HepG2 (cell line): Measurements from ENCODE around the gene CDK8. TPM values are rescaled to one million over a fixed set of nuclear protein-coding genes. Genes with fewer than 3 reads are reported as not detected.

Source experiments
- ARID5B ChIP-seq: IDR thresholded peaks from 2 replicates; pipeline ENCODE4 v1.4.0; 2020; ENCODE audit warnings: mild to moderate bottlenecking, missing genetic modification reagents
- CAMTA2 ChIP-seq: sonication (generic); formaldehyde crosslinking; IDR thresholded peaks from 2 replicates; pipeline ENCODE4 v1.4.0; 2020; ENCODE audit warnings: mild to moderate bottlenecking, missing genetic modification reagents, borderline replicate concordance
- E2F2 ChIP-seq: sonication (generic); formaldehyde crosslinking; IDR thresholded peaks from 2 replicates; pipeline ENCODE4 v1.4.0; 2020; ENCODE audit warnings: missing genetic modification reagents, borderline replicate concordance
- GABPA ChIP-seq, 2 experiments: IDR thresholded peaks; 2 replicates each; pipeline ENCODE4 v1.6.1; 2011 to 2016; ENCODE audit warnings: low read depth in 2 of 2, low read length in 1 of 2, missing biosample characterization in 1 of 2, missing genetic modification characterization in 1 of 2
- MTF1 ChIP-seq: sonication (generic); formaldehyde crosslinking; IDR thresholded peaks from 2 replicates; pipeline ENCODE4 v1.5.0; 2020; ENCODE audit warnings: missing genetic modification reagents
- MYC ChIP-seq: sonication (generic); formaldehyde crosslinking; IDR thresholded peaks from 2 replicates; pipeline ENCODE4 v1.9.0; 2021; ENCODE audit warnings: missing genetic modification reagents, borderline replicate concordance
- POLR2G ChIP-seq: fragments of 200-400 bp; formaldehyde crosslinking; IDR thresholded peaks from 2 replicates; pipeline ENCODE4 v1.6.1; 2018; ENCODE audit warnings: mild to moderate bottlenecking, low read depth, low read length, moderate library complexity
- TOE1 ChIP-seq: sonication (generic); formaldehyde crosslinking; IDR thresholded peaks from 2 replicates; pipeline ENCODE4 v1.4.0; 2020; ENCODE audit warnings: mild to moderate bottlenecking, missing genetic modification reagents
- ZMAT3 ChIP-seq: sonication (generic); formaldehyde crosslinking; conservative IDR thresholded peaks from 2 replicates; pipeline ENCODE4 v1.7.0; 2021; ENCODE audit warnings: missing genetic modification reagents
- ZNF280D ChIP-seq: sonication (generic); formaldehyde crosslinking; IDR thresholded peaks from 2 replicates; pipeline ENCODE4 v1.5.1; 2020; ENCODE audit warnings: mild to moderate bottlenecking, missing genetic modification reagents
- ZNF749 ChIP-seq: sonication (generic); formaldehyde crosslinking; IDR thresholded peaks from 2 replicates; pipeline ENCODE4 v1.8.0; 2022; ENCODE audit warnings: mild to moderate bottlenecking, missing genetic modification reagents, moderate library complexity, borderline replicate concordance
- polyA plus RNA-seq, 8 experiments: library from polyadenylated mRNA; depleted of rRNA in 3 of 8; stranded (reverse) in 7 of 8; unstranded in 1 of 8; fragments of >200 nt; fragmentation: Illumina TruSeq in 4 of 8; extraction: Trizol in 4 of 8; gene quantifications; 2 replicates each; pipeline versions ENCODE4 v1.2.1 to v1.2.3, GENCODE V29; 2011 to 2016; ENCODE audit warnings: low read depth in 4 of 8, missing spikeins in 1 of 8, mixed read lengths in 1 of 8; ENCODE audit not compliant: insufficient read depth in 1 of 8
- total RNA-seq, 5 experiments: library from RNA; depleted of rRNA; stranded (reverse); fragments of >200 nt; fragmentation: Illumina TruSeq; extraction: Trizol; gene quantifications; 2 replicates each; pipeline ENCODE4 v1.2.3, GENCODE V29; 2016; ENCODE audit warnings: low read depth in 1 of 5
- TF ChIP-seq, protein P1 (sequence below): sonication (generic); formaldehyde crosslinking; IDR thresholded peaks from 2 replicates; pipeline ENCODE4 v1.4.0; 2020; ENCODE audit warnings: missing genetic modification reagents, mild to moderate bottlenecking, borderline replicate concordance
- TF ChIP-seq, protein P2 (sequence below): sonication (generic); formaldehyde crosslinking; IDR thresholded peaks from 2 replicates; pipeline ENCODE4 v1.4.0; 2020; ENCODE audit warnings: mild to moderate bottlenecking, missing genetic modification reagents

Gene CDK8
- total and polyA plus RNA-seq, 2 of the 13 experiments (the other 11 are each of a cell fraction or from before 2014, with no cell fraction given) = 15.8 to 16.4 TPM

GRCh38 chr13:26221721-26222519 lies 32.0 kb upstream of the CDK8 start, which contains the start of gene RNF6 (continued):
- TF ChIP-seq, protein P1, sequence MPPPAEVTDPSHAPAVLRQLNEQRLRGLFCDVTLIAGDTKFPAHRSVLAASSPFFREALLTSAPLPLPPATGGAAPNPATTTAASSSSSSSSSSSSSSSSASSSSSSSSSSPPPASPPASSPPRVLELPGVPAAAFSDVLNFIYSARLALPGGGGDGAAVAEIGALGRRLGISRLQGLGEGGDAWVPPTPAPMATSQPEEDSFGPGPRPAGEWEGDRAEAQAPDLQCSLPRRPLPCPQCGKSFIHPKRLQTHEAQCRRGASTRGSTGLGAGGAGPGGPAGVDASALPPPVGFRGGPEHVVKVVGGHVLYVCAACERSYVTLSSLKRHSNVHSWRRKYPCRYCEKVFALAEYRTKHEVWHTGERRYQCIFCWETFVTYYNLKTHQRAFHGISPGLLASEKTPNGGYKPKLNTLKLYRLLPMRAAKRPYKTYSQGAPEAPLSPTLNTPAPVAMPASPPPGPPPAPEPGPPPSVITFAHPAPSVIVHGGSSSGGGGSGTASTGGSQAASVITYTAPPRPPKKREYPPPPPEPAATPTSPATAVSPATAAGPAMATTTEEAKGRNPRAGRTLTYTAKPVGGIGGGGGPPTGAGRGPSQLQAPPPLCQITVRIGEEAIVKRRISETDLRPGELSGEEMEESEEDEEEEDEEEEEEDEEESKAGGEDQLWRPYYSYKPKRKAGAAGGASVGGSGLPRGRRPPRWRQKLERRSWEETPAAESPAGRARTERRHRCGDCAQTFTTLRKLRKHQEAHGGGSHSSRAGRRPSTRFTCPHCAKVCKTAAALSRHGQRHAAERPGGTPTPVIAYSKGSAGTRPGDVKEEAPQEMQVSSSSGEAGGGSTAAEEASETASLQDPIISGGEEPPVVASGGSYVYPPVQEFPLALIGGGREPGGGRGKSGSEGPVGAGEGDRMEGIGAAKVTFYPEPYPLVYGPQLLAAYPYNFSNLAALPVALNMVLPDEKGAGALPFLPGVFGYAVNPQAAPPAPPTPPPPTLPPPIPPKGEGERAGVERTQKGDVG (CRISPR knock-in tag) = no peak
- TF ChIP-seq, protein P2, sequence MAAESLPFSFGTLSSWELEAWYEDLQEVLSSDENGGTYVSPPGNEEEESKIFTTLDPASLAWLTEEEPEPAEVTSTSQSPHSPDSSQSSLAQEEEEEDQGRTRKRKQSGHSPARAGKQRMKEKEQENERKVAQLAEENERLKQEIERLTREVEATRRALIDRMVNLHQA (CRISPR knock-in tag) = no peak
- TF ChIP-seq POLR2G (peak; percentile 84), ZMAT3 (CRISPR knock-in tag) (peak; percentile 84), TOE1 (CRISPR knock-in tag) (no peak), ZNF749 (CRISPR knock-in tag) (no peak), ZNF280D (CRISPR knock-in tag) (peak; percentile 59; the same call in 1 of the 2 replicates), MTF1 (0 out of 2 replicates have a peak, but pooled peaks have one; percentile 58), GABPA (IDR thresholded peaks at IDR 0.05; ENCODE audit: low read depth, low read length) (peak; percentile 84), GABPA (CRISPR knock-in tag; IDR thresholded peaks at IDR 0.05; ENCODE audit: low read depth) (peak; percentile 90), E2F2 (no peak), CAMTA2 (CRISPR knock-in tag) (peak; percentile 95), ARID5B (CRISPR knock-in tag) (peak; percentile 64), MYC (peak; percentile 93)
